ENCODE results near the gene GATM.
"Not testable (repeated sequence)": the region's sequence is repeated elsewhere in the genome, so short reads cannot be mapped to it uniquely, and the experiment has no call there.

GATM gene

DNA sequence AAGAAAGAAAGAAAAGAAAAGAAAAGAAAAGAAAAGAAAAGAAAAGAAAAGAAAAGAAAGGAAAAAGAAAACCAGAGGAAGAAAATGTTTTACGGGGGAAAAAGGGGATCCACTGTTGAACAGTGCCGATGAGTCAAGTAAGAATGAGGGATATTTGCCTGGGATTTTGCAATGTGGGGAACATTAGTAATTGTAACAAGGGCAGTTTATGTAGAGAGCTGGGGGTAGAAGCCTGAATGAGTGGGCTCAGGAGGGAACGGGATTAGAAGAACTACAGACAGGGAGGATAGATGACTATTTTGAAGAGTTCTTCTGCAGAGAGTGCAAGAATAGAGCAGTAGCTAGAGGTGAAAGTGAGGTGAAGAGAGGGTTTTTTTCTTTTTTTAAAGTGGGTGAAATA lies 28.7 kb downstream of the GATM start:
- no peak for DNase-seq
- ATAC-seq: no peak

DNA sequence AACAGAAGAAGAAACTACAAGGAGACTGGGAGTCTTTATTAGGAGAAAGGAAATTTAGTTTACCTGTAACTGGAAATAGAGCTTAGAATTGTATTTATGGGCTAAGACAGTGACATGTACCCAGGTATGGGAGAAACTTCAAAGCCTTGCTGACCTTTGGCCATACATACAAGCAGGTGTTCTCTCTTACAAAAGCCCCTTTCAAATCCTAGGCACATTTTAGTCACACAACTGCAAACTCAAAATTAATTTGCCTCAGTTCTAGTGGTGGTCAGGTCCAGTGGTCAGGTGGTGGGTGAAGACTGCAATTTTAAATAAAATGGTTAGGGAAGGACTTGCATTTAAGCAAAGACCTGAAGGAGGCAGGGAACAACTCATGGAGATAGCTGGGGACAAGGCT lies 30.4 kb downstream of the GATM start:
- ATAC-seq (no peak), DNase-seq (no peak)

DNA sequence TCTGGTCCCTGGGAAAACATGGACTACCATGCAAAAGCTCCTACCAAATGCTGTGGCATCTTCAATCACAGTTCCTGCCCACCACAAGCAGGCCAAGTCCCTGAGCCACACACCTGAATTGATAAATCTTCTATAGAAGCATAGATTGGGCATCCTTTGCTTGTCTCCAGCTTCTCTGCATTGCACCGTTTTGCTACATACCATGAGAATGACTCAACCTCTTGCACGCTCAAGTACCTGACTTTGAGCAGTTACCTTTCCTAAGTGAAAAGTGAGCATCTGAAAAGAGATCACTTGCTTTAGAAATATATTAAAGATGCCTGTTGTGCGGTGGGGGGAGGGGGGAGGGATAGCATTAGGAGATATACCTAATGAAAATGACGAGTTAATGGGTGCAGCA lies 31.3 kb downstream of the GATM start:
- DNase-seq (no peak), ATAC-seq (no peak)

DNA sequence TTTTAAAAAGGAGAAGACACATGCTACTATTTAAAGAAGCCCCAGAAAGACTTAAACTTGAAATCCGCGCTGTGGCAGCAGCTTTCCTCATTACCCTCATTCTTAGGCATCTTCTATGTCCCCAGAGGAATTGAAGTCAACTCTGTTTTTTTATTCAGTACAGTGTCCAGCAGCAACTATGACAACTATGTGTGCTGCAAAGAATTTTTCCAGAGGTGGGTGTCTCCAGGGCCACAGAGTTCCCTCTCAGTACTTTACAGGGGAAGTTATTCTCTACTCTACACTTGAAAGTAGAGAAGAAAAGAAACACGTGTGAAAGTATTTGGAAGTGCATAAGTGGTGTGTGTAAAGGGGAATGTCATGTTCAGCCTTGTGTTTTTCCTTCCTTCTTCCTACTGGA lies 32.0 kb downstream of the GATM start:
- DNase-seq (no peak), ATAC-seq (no peak)

DNA sequence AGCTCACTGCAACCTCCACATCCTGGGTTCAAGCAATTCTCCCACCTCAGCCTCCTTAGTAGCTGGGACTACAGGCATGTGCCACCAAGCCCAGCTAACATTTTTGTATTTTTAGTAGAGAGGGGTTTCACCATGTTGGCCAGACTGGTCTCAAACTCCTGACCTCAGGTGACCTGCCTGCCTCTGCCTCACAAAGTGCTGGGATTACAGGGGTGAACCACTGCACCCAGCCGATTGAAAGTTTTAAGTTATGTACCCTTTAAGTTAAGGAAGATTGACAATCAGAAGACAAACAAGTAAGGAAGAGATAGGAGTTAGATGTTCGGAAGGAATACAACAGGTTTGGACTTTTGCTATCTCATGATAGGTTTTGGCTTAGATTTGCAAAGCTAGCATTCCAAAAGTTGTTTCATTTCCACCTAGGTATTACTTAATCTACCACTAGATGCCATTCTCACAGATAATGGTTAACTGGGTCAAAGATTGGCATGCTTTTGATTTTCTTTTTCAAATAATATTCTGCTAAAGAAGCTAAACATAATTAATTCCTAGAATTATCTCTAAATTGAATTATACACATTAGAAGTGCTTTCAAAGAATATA lies 35.0 kb downstream of the GATM start:
- no peak for ATAC-seq
- DNase-seq: no peak

DNA sequence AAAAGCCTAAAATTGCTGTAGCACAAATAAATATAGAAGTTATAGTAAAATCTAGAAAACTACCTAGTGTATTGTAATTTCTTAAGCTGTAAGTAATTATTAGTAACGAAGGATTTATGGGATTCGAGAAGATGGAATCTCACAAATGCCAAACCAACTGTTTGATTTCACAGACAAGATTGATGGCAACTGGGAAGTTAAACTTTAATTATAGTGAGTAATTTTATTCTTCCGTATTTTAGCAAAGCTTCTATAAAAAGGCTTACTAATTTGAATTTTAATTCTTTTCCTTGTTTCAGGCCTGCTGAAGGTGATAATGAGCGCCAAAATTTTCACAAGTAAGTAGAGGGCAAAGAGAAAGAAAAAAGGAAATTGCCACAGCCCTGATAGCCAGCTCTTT lies 36.6 kb downstream of the GATM start:
- no peak for DNase-seq
- no peak for ATAC-seq

DNA sequence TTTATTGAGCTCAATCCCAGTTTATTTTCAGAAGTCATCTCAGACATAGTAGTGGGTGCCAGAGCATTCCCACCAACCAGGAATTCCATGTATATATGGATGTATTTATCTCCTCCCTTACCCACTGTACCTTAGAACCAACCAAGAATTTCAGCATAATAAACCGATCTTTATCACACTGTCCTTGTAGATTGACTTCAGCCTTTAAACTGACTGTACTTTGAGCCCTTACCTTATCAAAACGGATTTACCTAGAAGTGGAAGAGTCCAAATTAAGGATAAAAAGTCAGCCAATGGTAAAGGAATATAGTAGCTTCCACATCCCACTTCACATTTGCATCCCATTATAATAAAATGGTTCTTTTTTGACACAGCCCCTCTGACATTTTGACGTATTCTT lies 37.9 kb downstream of the GATM start:
- no peak for DNase-seq

DNA sequence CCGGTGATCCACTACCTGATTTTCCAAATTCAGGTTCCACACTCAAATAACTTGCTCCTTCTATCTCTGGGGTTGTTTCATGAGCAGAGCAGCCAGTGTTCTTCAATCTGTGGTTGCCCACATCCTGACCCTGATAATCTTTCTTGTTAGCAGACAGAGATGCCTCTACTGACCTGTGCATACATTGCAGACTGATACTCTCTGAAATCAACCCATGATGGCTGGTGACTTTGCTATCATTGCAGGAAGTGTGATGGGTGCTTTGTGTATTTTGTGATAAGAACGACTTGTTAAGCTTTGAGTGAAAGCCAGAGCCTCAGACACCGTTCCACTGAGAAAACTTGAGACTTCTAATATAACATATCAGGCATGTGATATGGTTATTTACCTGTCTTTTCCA lies 39.9 kb downstream of the GATM start:
- no peak for DNase-seq

More for the DNA sequence above, 37.9 kb downstream of the GATM start:
- no peak for ATAC-seq

DNA sequence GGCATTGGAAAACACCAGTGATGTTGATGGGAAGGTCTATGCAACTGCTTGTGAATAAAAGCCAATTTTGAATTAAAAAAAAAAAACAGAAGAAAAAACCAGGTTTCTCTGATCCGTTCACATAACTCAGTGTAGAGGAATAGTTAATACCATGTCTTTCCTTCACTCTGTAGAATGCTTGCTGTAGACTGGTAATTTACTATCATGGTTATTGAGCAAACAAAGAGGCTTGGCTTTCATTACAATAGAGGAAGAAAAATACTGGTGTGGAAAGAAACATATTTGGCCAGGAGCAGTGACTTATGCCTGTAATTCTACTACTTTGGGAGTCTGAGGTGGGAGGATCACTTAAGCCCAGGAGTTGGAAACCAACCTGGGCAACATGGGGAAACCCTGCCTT lies 41.1 kb downstream of the GATM start:
- ATAC-seq (no peak), DNase-seq (no peak)

More for the DNA sequence above, 39.9 kb downstream of the GATM start:
- ATAC-seq: no peak

DNA sequence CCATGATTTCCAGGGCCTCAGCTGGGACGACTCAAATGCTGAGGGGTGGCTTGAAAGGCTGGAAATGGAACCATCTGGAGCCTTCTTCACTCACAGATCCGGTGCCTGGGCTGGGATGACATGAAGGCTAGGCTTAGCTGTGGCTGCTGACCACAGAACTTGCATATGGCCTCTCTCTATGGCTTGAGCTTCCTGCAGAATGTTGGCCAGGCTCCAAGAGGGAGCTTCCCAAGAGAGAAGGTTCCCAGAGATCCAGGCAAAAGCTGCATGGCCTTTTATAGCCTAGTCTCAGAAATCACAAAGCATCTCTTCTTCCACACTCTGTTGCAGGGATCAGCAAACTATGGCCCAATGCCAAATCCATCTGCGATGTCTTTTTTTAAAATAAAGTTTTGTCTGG lies 44.8 kb downstream of the GATM start:
- DNase-seq (no peak), ATAC-seq (no peak)

DNA sequence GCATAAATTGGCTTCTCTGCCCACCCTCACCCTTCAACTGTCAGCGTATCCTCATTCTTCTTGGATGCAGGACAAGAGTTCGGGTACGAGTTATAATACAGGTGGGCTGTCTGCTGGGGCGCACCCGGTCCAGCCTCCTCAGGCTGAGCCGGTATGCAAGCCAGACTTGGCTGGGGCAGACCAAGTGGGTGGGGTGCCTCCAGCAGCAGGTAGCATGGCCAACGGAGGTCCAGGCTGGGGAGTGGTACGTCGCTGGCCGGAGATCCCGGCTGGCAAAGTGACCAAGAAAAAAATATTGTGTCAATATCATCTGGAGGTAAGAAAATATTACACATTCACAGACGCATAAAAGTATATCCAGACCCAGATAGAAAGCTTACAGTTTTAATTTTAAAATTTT lies 45.6 kb downstream of the GATM start:
- ATAC-seq: no peak

DNA sequence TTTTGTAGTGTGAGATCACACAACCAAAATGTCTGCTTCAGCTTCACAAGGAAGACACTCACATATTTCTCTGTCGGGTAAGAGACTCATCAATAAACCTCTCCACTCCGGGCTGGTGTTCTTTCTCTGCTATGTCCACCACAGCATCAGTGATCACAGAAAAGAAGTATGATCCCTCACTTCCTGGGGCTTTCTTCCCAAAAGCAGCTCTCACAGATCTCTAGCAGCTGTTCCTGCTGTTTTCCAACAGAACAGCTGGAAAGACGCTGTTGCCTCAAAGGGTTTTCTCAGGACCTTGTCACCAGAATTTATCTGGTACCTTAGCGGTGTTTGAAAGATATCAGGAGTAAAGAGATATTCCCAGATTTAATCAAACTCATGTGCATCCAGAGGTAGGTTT lies 46.4 kb downstream of the GATM start:
- no peak for DNase-seq
- no peak for ATAC-seq

More for the DNA sequence above, 45.6 kb downstream of the GATM start:
- no peak for DNase-seq

DNA sequence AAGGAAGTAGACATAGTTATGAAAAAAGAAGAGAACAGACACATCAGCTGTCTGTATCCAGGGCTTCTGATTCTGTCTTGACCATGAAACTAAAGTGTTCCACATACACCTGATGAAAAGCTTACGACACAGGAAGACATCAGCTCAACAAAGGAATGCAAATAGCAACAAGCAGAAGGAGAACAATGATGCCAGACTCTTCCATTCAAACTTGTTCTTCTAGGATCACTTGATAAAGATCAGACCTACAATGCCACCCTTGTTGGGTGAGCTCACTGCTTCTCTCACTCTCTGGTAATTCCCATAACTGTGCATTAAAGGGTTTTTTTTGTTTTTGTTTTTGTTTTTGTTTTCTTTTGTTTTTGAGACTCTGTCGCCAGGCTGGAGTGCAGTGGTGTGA lies 49.7 kb downstream of the GATM start:
- ATAC-seq (no peak), DNase-seq (no peak)

DNA sequence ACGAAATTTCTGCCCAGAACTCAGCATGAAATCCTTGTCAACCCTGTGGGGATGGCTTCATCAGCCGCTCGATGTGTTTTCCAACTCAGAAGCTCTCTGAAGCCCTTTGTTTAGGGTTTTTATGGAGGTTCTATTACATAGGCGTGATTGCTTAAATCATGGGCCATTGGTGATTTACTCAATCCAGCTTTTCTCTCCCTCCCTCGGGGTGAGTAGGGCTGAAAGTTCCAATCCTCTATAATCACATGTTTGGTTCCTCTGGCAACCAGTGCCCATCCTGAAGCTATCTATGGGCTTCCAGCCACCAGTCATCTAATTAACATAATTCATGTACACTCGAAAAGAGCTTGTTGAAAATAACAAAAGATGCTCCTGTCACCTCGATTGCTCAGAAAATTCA lies 51.6 kb downstream of the GATM start:
- ATAC-seq (no peak), DNase-seq (no peak)

DNA sequence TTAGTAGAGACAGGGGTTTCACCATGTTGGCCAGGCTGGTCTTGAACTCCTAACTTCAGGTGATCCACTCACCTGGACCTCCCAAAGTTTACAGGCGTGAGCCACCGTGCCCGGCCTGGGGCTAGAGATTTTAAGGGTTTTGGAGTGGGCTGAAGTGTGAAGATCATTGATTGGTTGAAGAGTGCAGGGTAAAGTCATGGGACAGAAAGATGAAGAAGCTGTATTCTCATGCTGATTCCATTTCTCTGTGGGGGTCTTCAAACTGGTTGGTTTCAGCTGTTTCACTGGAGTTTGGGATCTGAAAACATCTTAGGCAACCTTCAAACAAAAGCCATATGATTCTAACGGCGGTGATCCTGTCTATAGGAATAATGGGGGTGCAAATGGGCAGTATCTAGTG lies 52.1 kb downstream of the GATM start:
- ATAC-seq (no peak), DNase-seq (no peak)

DNA sequence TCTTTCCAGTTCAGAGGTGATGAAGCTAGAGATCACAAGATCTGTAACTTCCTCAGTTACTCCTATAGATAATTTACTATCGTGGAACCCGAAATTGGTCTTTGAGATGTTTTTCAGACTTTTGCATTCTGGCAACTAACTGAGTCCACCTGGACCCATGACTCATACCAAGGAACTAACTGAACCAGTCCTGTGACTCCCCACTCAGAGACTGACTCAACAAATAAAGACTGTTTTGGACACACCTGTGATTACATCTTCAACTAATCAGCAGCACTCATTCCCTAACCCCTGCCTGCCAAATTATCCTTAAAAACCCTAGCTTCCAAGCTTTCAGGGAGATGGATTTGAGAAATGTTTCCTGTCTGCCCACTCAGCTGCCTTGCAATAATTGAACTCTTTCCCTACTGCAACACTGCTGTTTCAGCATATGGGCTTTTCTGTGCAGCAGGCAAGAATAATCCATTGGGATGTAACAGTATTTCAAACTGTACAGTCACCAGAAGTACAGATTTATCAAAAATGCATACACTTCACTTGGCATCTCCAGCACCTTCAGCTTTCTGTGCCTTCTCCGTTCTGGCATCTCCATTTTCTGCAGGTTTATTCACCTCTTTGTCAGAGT lies 57.7 kb downstream of the GATM start:
- DNase-seq (no peak), ATAC-seq (no peak)

DNA sequence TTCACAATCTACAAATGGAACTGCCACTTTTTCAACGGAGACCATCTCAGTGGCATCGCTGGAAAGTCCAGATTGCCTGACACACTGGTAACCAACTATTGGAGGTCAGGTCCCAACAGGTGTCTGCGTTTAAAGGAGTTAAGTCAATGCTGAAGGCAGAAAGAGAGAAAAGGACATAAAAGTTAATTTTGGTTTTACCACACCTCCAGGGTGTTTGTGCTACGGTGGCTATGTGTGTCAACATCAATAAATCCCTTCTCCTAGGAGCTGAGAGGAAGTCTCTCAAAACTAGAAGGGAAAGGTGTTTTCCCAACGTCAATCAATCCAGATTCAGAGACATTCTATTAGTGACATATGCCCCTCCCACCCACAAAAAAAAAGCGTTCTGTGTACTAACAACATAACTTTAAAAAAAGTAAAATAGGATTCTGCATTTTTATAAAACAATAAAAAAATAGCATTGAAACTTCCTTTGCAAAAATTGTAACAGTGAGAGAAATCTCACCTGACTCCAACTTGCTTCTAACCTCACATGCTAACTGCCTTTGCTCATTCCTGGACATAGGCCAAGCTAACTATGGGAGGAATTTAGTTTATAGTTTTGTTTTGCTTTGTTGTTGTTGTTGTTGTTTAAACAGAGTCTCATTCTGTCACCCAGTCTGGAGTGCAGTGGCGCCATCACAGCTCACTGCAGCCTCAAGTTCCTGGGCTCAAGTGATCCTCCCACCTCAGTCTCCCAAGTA lies 58.7 kb downstream of the GATM start:
- DNase-seq (no peak), ATAC-seq (no peak)

DNA sequence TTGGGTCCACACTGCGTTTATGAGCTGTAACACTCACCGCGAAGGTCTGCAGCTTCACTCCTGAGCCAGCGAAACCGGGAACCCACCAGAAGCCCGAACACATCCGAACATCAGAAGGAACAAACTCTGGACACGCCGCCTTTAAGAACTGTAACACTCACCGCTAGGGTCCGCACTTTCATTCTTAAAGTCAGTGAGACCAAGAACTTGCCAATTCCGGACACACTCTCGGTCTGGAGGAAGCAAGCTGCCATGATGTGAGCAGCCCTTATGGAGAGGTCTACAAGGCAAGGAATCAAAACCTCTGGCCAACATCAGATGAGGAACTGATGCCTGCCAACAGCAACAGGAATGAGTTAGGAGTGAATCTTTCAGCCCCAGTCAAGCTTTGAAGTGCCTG lies 63.4 kb downstream of the GATM start:
- DNase-seq: no peak
- no peak for ATAC-seq

DNA sequence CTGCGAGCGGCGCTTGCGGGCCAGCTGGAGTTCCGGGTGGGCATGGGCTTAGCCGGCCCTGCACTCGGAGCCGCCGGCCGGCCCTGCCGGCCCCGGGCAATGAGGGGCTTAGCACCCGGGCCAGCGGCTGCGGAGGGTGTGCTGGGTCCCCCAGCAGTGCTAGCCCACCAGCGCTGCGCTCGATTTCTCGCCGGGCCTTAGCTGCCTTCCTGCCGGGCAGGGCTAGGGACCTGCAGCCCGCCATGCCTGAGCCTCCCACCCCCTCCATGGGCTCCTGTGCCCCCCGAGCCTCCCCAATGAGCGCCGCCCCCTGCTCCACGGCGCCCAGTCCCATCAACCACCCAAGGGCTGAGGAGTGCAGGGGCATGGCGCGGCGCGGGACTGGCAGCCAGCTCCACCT lies 64.2 kb downstream of the GATM start:
- not testable (repeated sequence) for DNase-seq, ATAC-seq
